Type B pancreatic cell (in vitro differentiated cells): ENCODE measurements around the gene ARHGAP23. TPM values are rescaled to one million over a fixed set of nuclear protein-coding genes. Genes with fewer than 3 reads are reported as not detected.
"Not testable (repeated sequence)": the region's sequence is repeated elsewhere in the genome, so short reads cannot be mapped to it uniquely, and the experiment has no call there.

Source experiments
- DNase-seq: peaks from one replicate; pipeline ENCODE4 v3.0.0; 2021; ENCODE audit warnings: mixed read lengths; ENCODE audit not compliant: unreplicated experiment; ENCODE audit errors: extremely low spot score
- H3K27ac Mint-ChIP-seq: 2 replicates; pipeline ENCODE4 v1.8.0; 2021; ENCODE audit warnings: mild to moderate bottlenecking, mixed read lengths
- H3K27me3 Mint-ChIP-seq: 2 replicates; pipeline ENCODE4 v1.8.0; 2021; ENCODE audit warnings: mixed read lengths
- H3K36me3 Mint-ChIP-seq: 2 replicates; pipeline ENCODE4 v1.8.0; 2021; ENCODE audit warnings: mixed read lengths
- H3K4me1 Mint-ChIP-seq: one replicate; pipeline ENCODE4 v1.8.0; 2021; ENCODE audit warnings: mixed read lengths; ENCODE audit not compliant: unreplicated experiment
- H3K4me3 Mint-ChIP-seq: 2 replicates; pipeline ENCODE4 v1.8.0; 2021; ENCODE audit warnings: mild to moderate bottlenecking, mixed read lengths
- H3K9me3 Mint-ChIP-seq: 2 replicates; pipeline ENCODE4 v1.8.0; 2021; ENCODE audit warnings: mixed read lengths
- total RNA-seq: library from RNA; stranded (reverse); gene quantifications from 2 replicates; pipeline ENCODE4 v1.2.1, GENCODE V29; 2021; ENCODE audit warnings: low replicate concordance
- TF ChIP-seq, protein P1 (sequence below): fragments of 200-600 bp; sonication (generic); conservative IDR thresholded peaks from 2 replicates; pipeline ENCODE4 v1.5.0; 2021; ENCODE audit warnings: antibody characterized with exemption, mild to moderate bottlenecking

The ARHGAP23 gene
- total RNA-seq, 1 donor from 2014 or later, result 114 TPM

DNA sequence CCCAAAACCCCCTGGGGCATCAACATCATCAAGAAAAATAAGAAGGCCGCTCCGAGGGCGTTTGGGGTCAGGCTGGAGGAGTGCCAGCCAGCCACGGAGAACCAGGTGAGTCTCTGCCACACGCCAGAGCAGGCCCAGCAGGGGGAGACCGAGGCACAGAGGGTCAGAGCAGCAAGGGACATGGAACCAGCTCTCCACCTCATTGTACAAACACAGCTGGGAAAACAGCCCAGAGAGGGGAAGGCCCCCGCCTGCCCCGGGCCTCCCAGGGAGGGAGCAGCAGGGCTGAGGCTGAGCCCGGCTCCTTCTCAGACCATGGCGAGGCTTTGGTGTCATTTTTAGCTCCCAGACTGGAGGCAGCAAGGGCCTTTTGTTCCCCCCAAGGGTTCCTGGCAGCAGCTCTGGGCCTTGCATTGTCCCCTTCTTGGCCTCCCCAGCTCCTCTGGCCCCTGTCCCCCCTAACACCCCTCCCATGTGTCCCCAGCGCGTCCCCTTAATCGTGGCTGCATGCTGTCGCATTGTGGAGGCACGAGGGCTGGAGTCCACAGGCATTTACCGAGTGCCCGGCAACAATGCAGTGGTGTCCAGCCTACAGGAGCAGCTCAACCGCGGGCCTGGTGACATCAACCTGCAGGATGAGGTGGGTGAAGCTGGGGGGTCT is 53.9 kb downstream of the ARHGAP23 start:
- Mint-ChIP-seq H3K36me3 (peaks cover 12% of the 10 kb centered on the region), H3K4me1 (peaks cover 19% of the 10 kb centered on the region)
- H3K27ac Mint-ChIP-seq, H3K9me3 Mint-ChIP-seq, H3K4me3 Mint-ChIP-seq, H3K27me3 Mint-ChIP-seq, DNase-seq: not testable (repeated sequence)

DNA sequence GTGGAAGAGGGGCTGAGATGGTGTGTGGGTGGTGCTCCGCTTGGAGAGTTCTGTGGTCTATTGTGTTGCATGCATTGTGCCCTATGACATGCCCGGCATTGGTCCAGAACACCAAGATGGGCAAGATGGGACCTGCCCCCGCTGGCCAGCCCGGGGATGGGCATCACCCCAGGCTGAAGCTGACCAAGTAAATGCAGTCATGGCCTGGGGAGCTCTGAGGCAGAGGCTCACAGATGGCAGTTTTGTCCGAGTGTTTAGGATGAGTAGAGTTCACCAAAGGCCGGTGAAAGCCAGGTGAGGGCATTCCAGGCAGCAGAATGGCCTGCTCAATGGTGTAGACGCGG is 54.4 kb downstream of the ARHGAP23 start:
- not testable (repeated sequence) for H3K9me3 Mint-ChIP-seq, DNase-seq, H3K4me3 Mint-ChIP-seq, H3K27me3 Mint-ChIP-seq
- Mint-ChIP-seq H3K36me3 (peaks cover 14% of the 10 kb centered on the region), H3K27ac (peak overlapping the region; percentile 82), H3K4me1 (peaks cover 19% of the 10 kb centered on the region)

DNA sequence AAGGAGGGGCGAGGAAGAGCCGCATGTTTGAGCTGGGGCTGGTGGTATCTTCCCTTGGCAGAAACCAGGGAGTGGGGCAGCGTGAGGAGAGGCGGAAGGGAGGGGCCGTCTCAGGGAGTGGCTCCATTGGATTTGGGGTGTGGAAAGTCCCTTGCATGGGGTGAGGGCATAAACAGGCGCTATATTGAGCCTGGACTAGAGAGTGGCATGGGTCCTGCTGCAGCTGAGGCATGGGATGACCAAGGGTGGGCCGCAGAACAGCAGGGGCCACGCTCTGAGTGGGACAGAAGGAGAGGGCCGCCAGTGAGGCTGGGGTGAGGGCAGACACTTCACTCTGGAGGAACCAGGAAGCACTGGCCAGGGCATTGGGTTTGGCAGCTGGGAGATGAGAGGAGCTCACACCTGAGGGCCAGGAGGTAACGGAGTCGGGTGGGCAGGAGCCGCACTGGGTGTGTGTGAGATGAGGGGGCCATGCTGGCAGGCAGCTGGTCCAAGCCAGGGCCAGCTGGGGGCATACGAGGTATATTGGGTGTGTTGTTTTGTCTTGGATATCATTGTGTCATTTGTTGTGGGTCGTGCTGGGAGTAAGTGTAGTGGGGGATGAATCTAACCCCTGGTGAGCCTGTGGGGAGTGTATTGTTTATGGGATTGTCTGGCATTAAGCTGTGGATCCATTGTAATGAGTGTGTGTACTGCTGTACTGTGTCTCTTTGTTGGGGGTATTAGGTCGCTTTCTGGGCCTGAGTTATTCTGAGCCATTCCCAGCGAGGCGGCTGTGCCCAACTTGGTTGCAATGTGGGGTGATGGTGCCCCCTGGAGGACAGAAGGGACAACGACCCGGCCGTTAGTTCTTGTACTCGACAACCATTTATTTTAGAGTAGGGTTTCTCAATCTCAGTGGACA is 56.2 kb downstream of the ARHGAP23 start:
- H3K9me3 Mint-ChIP-seq, DNase-seq, H3K27me3 Mint-ChIP-seq: not testable (repeated sequence)
- TF ChIP-seq, protein P1, sequence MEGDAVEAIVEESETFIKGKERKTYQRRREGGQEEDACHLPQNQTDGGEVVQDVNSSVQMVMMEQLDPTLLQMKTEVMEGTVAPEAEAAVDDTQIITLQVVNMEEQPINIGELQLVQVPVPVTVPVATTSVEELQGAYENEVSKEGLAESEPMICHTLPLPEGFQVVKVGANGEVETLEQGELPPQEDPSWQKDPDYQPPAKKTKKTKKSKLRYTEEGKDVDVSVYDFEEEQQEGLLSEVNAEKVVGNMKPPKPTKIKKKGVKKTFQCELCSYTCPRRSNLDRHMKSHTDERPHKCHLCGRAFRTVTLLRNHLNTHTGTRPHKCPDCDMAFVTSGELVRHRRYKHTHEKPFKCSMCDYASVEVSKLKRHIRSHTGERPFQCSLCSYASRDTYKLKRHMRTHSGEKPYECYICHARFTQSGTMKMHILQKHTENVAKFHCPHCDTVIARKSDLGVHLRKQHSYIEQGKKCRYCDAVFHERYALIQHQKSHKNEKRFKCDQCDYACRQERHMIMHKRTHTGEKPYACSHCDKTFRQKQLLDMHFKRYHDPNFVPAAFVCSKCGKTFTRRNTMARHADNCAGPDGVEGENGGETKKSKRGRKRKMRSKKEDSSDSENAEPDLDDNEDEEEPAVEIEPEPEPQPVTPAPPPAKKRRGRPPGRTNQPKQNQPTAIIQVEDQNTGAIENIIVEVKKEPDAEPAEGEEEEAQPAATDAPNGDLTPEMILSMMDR, result peak; percentile 91
- H3K4me3 Mint-ChIP-seq, result peak overlapping the region; percentile 27
- H3K36me3 Mint-ChIP-seq, result peaks cover 14% of the 10 kb centered on the region
- peak overlapping the region; percentile 82 for H3K27ac Mint-ChIP-seq
- H3K4me1 Mint-ChIP-seq, result peaks cover 19% of the 10 kb centered on the region

DNA sequence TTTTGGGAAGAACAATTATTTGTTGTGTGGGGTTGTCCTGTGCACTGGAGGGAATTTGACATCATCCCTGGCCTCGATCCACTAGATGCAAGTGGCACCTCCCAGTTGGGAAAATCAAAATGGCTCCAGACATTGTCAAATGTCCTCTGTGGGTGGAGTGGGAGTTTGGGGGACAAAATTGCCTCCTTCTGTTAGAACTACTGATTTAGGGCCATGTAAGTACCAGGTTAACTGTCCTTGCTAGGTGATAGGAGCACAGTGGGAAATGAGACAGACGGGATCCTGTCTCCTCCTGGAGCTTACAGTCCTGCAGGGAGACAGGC is 56.8 kb downstream of the ARHGAP23 start:
- H3K4me3 Mint-ChIP-seq, result peak overlapping the region; percentile 27
- no peaks in the 10 kb centered on the region for H3K9me3 Mint-ChIP-seq
- peaks cover 14% of the 10 kb centered on the region for H3K36me3 Mint-ChIP-seq

DNA sequence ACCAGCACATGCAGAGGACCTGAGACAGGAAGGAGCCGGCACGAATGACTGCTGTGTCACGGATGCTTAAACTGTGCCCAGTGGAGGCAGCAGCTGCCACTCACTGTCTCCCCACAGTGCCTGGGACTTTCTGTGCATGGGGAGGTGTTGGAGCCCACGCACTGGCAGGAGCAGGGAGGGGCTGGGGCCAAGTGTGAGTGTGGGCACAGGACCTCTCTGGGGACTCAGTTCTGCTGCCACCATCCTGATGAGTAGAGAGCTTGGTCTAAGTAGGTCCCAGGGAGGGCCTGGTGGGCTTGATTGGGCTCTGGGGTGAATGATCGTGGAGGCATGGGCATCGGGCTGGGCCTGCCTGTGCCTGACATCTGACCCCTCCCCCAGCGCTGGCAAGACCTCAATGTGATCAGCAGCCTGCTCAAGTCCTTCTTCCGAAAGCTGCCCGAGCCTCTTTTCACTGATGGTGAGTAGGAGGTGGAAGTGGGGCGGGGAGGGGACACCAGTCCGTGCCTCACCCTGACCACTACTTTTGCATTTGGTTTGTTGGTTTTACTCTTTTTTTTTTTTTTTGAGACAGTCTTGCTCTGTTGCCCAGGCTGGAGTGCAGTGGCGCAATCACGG is 57.5 kb downstream of the ARHGAP23 start:
- DNase-seq, H3K9me3 Mint-ChIP-seq, H3K27me3 Mint-ChIP-seq, H3K4me3 Mint-ChIP-seq: not testable (repeated sequence)
- Mint-ChIP-seq H3K27ac (peak overlapping the region; percentile 82), H3K4me1 (peaks cover 19% of the 10 kb centered on the region), H3K36me3 (peaks cover 14% of the 10 kb centered on the region)

More for the DNA sequence above, 56.8 kb downstream of the ARHGAP23 start:
- TF ChIP-seq, protein P1, result no peak
- Mint-ChIP-seq H3K27me3 (no peaks in the 10 kb centered on the region), H3K4me1 (peaks cover 19% of the 10 kb centered on the region), H3K27ac (peak overlapping the region; percentile 82)
- DNase-seq, result no peak

DNA sequence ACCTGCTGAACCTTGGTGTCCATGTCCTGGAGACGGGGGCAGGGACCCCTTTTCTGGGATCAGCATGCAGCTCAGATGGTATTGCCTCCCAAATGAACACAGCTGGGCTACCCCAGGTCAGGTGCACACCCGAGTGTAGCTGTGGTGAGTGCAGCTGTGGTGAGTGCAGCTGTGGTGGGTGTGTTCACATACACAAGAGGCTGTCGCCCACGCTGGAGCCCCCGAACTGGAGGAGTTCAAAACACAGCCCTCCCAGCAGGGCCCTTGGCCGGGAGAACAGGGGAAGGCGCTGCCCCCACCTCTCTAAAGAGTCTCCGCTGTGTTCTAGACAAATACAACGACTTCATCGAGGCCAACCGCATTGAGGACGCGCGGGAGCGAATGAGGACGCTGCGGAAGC is 61.5 kb downstream of the ARHGAP23 start:
- not testable (repeated sequence) for H3K27me3 Mint-ChIP-seq, H3K9me3 Mint-ChIP-seq, H3K4me3 Mint-ChIP-seq, DNase-seq
- peaks cover 20% of the 10 kb centered on the region for H3K36me3 Mint-ChIP-seq
- H3K27ac Mint-ChIP-seq, result peak overlapping the region; percentile 31
- H3K4me1 Mint-ChIP-seq, result peaks cover 12% of the 10 kb centered on the region

DNA sequence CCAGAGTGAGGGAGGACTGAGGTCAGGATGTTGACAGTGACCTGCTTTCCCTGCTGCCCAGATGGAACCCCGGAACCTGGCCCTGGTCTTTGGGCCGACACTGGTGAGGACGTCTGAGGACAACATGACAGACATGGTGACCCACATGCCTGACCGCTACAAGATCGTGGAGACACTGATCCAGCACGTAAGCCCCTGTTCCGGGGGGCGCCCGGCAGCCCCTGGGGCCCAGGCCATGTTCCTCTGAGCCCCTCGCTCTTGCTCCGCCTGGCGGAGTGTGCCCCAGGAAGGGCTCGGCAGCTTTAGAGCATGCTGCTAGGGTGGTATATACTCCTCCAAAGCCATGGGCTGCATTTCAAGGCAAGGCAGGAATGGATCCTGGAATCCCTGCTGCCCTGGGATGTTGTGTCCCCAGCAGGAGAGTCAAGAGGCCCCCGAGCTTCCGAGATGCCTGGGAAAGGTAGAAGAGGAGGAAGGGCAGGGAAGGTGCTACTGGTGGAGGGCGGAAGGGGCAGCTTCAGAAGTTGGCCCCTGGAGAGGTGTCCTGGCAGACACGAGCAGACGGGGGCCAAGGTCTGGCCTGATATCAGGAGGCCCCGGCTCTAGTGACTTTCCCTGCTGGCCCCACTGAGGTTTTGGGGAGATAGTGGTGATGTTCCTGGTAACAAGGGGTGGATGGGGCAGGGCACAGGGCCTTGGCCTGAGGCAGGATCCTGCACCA is 63.2 kb downstream of the ARHGAP23 start:
- H3K27me3 Mint-ChIP-seq, H3K4me3 Mint-ChIP-seq, H3K9me3 Mint-ChIP-seq, DNase-seq, H3K4me1 Mint-ChIP-seq: not testable (repeated sequence)
- Mint-ChIP-seq H3K36me3 (peaks cover 19% of the 10 kb centered on the region), H3K27ac (peak overlapping the region; percentile 89)
